Fibroblast of lung (primary cell): ENCODE measurements around the gene RSPO1.

Experiments used
- EZH2 ChIP-seq: IDR thresholded peaks from 2 replicates; pipeline ENCODE4 v1.5.1; 2012; ENCODE audit warnings: low read length, control low read depth, mild to moderate bottlenecking; ENCODE audit errors: missing control alignments
- TF ChIP-seq, protein P1 (sequence below), 2 donors: IDR thresholded peaks in 1 of 2; conservative IDR thresholded peaks in 1 of 2; 1 replicate in 1 of 2; 2 replicates in 1 of 2; pipeline ENCODE4 v1.5.1; 2011 to 2012; ENCODE audit warnings: low read length in 2 of 2, control low read depth in 1 of 2, inconsistent platforms in 1 of 2, low read depth in 1 of 2, mild to moderate bottlenecking in 1 of 2

- TF ChIP-seq, protein P1, sequence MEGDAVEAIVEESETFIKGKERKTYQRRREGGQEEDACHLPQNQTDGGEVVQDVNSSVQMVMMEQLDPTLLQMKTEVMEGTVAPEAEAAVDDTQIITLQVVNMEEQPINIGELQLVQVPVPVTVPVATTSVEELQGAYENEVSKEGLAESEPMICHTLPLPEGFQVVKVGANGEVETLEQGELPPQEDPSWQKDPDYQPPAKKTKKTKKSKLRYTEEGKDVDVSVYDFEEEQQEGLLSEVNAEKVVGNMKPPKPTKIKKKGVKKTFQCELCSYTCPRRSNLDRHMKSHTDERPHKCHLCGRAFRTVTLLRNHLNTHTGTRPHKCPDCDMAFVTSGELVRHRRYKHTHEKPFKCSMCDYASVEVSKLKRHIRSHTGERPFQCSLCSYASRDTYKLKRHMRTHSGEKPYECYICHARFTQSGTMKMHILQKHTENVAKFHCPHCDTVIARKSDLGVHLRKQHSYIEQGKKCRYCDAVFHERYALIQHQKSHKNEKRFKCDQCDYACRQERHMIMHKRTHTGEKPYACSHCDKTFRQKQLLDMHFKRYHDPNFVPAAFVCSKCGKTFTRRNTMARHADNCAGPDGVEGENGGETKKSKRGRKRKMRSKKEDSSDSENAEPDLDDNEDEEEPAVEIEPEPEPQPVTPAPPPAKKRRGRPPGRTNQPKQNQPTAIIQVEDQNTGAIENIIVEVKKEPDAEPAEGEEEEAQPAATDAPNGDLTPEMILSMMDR (conservative IDR thresholded peaks at IDR 0.05 in 1 of 2, IDR thresholded peaks at IDR 0.05 in 1 of 2; ENCODE audit: low read depth in 1 of 2, low read length in 2 of 2) = no peak
- no peak for TF ChIP-seq EZH2
Observed at GRCh38 chr1:37575692-37576091, 59.0 kb downstream of the RSPO1 start.
